ENCODE measurements around the gene KRT36.

KRT36 gene

GRCh38 chr17:41476866-41477815 lies 12.6 kb downstream of the KRT36 start:
- no peak overlapping the region for H3K27ac Mint-ChIP-seq (ENCODE audit: low read depth)
- no peak for ATAC-seq (replicated peaks; ENCODE audit: extremely low read depth, poor library complexity, severe bottlenecking)
- H3K9me3 Mint-ChIP-seq = no peaks in the 10 kb centered on the region
- H3K27me3 Mint-ChIP-seq = peaks cover 13% of the 10 kb centered on the region
- H3K4me1 Mint-ChIP-seq = no peaks in the 10 kb centered on the region
- H3K4me3 Mint-ChIP-seq = no peak overlapping the region
- H3K36me3 Mint-ChIP-seq (ENCODE audit: insufficient read depth) = no peaks in the 10 kb centered on the region
- no peak for DNase-seq (ENCODE audit: low spot score in 2 of 2)

DNA sequence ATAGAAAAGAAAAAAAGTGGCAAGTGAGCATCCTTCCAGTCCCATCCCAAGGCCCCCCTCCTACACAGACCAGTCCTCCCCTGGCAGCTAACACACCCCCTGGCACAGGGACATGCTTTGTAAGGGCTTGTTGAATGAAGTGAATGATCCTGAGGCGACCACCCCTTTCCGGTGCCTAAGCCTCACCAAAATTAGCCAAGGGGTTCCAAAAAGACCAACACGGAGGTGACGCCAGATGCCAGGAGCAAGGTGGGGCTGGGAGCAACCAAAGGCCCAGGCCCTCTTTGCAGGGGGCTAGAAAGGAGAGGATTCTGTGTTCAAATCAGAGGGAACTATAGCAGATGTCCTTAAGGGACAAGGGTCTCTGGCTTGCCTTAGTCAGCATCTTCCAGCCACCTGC lies 14.3 kb downstream of the KRT36 start:
- no peaks in the 10 kb centered on the region for H3K36me3 Mint-ChIP-seq (ENCODE audit: insufficient read depth)
- peaks cover 13% of the 10 kb centered on the region for H3K27me3 Mint-ChIP-seq
- no peak for ATAC-seq (replicated peaks; ENCODE audit: extremely low read depth, poor library complexity, severe bottlenecking)

DNA sequence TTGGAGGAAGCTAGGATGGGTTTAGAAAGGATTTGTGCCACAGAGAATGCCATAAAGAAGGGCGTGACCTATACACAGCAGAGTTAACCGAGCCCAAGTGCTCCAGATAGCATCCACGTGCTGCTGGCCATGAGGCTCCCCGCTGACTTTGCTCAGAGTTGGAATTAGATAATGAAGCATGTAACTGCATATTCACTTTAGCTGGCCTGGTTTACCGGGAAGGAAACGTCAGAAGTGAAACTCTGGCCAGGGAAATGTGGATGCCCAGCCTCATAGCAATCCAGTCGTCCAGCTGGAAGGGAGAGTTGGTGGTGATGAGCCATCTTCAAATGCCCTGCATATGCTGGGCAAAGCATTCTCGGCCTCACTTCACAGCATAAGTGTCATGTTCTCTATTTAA lies 14.8 kb downstream of the KRT36 start:
- DNase-seq (ENCODE audit: low spot score in 2 of 2) = no peak
- Mint-ChIP-seq H3K27me3 (peaks cover 13% of the 10 kb centered on the region), H3K27ac (ENCODE audit: low read depth) (no peak overlapping the region)

More for the DNA sequence above, 14.3 kb downstream of the KRT36 start:
- DNase-seq (ENCODE audit: low spot score in 2 of 2) = no peak
- H3K4me1 Mint-ChIP-seq = no peaks in the 10 kb centered on the region
- no peak overlapping the region for H3K27ac Mint-ChIP-seq (ENCODE audit: low read depth)
- no peak overlapping the region for H3K4me3 Mint-ChIP-seq
- H3K9me3 Mint-ChIP-seq = no peaks in the 10 kb centered on the region

DNA sequence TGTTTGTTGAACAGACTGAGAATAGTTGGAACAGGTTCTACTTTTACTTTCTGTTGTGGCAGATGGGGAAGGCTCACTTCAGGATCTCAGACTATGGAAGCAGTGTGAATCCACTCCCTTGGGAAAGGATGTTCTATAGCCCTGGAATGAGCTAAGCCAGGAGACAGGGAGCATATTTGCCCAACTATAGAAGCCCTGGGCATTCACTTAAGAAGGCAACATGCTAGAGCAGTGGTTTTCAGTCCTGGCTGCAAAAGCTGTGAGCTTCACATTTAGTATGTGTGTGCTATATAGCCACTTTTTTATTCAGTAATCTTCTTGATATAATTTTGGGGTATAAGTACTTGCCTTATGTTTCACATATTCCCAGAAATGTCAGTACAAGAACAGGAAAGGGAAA lies 21.4 kb downstream of the KRT36 start:
- Mint-ChIP-seq H3K36me3 (ENCODE audit: insufficient read depth) (no peaks in the 10 kb centered on the region), H3K4me3 (no peak overlapping the region), H3K9me3 (no peaks in the 10 kb centered on the region), H3K27me3 (peaks cover 31% of the 10 kb centered on the region), H3K4me1 (no peaks in the 10 kb centered on the region), H3K27ac (ENCODE audit: low read depth) (no peak overlapping the region)
- DNase-seq (ENCODE audit: low spot score in 2 of 2) = no peak
- no peak for ATAC-seq (replicated peaks; ENCODE audit: extremely low read depth, poor library complexity, severe bottlenecking)

More for the DNA sequence above, 14.8 kb downstream of the KRT36 start:
- Mint-ChIP-seq H3K4me3 (no peak overlapping the region), H3K36me3 (ENCODE audit: insufficient read depth) (no peaks in the 10 kb centered on the region), H3K4me1 (no peaks in the 10 kb centered on the region), H3K9me3 (no peaks in the 10 kb centered on the region)
- ATAC-seq (replicated peaks; ENCODE audit: extremely low read depth, poor library complexity, severe bottlenecking) = no peak

- DNase-seq (ENCODE audit: low spot score in 2 of 2) (no peak), ATAC-seq (replicated peaks; ENCODE audit: extremely low read depth, poor library complexity, severe bottlenecking) (no peak)
- Mint-ChIP-seq H3K36me3 (ENCODE audit: insufficient read depth) (peaks cover 2% of the 10 kb centered on the region), H3K9me3 (no peaks in the 10 kb centered on the region), H3K4me1 (no peaks in the 10 kb centered on the region), H3K27ac (ENCODE audit: low read depth) (no peak overlapping the region), H3K4me3 (no peak overlapping the region), H3K27me3 (peaks cover 23% of the 10 kb centered on the region)
Measured at GRCh38 chr17:41467561-41467960, 22.1 kb downstream of the KRT36 start.

GRCh38 chr17:41466988-41467387 lies 22.7 kb downstream of the KRT36 start, which contains the start of gene KRT32:
Gene KRT32, minus strand, starts transcription at chr17:41467386. Its CDS starts 61 bp downstream, at chr17:41467325.
- DNase-seq (ENCODE audit: low spot score in 2 of 2) = no peak
- H3K27me3 Mint-ChIP-seq = peaks cover 22% of the 10 kb centered on the region
- H3K4me3 Mint-ChIP-seq = no peak within 1 kb of the TSS
- H3K4me1 Mint-ChIP-seq = no peaks in the 10 kb centered on the region
- H3K9me3 Mint-ChIP-seq = no peaks in the 10 kb centered on the region
- ATAC-seq (replicated peaks; ENCODE audit: extremely low read depth, poor library complexity, severe bottlenecking) = no peak
- no peak within 1 kb of the TSS for H3K27ac Mint-ChIP-seq (ENCODE audit: low read depth)
- peaks cover 2% of the 10 kb centered on the region for H3K36me3 Mint-ChIP-seq (ENCODE audit: insufficient read depth)

GRCh38 chr17:41464682-41465081 lies 25.0 kb downstream of the KRT36 start:
- ATAC-seq (replicated peaks; ENCODE audit: extremely low read depth, poor library complexity, severe bottlenecking) (no peak), DNase-seq (ENCODE audit: low spot score in 2 of 2) (no peak)
- Mint-ChIP-seq H3K27me3 (peaks cover 22% of the 10 kb centered on the region), H3K27ac (ENCODE audit: low read depth) (no peak overlapping the region), H3K36me3 (ENCODE audit: insufficient read depth) (peaks cover 2% of the 10 kb centered on the region), H3K4me1 (no peaks in the 10 kb centered on the region), H3K4me3 (no peak overlapping the region), H3K9me3 (no peaks in the 10 kb centered on the region)

DNA sequence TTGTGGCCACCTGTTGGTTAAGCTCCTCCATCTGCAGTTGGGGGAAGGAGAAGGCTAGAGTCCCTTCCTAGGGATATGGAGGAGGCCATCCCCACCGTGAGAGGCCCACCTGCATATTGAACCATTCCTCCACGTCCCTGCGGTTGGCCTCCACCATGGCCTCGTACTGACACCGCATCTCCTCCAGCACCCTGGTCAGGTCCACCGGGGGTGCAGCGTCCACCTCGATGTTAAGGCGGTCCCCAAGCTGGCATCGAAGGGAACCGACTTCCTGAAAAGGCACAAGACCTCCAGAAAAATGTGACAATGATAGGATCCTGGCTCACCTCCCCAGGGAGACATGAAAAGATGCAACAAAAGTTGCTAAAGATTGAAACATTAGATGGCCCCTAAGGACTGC lies 25.5 kb downstream of the KRT36 start:
- Mint-ChIP-seq H3K36me3 (ENCODE audit: insufficient read depth) (peaks cover 2% of the 10 kb centered on the region), H3K4me3 (no peak overlapping the region)

DNA sequence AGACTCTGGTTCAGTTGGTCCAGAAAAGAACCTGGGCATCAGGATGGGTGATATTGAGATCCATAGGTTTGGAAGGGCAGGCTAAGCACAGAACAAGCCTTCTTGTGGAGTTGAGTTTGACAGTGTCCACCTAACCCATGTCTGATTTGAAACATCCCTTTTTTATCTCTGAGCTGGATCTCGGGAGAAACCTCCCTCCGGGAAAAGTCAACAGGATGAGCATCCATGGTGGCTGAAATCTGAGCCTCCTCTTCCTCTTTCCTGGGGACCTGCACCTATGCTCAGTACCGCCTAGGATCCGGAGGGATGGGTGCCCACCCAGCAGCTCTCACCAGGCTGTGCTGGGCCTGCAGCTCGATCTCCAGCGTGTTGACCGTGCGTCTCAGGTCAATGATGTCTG lies 26.0 kb downstream of the KRT36 start:
- Mint-ChIP-seq H3K4me1 (no peaks in the 10 kb centered on the region), H3K4me3 (no peak overlapping the region), H3K9me3 (no peaks in the 10 kb centered on the region), H3K36me3 (ENCODE audit: insufficient read depth) (peaks cover 2% of the 10 kb centered on the region), H3K27me3 (peaks cover 22% of the 10 kb centered on the region), H3K27ac (ENCODE audit: low read depth) (no peak overlapping the region)
- no peak for ATAC-seq (replicated peaks; ENCODE audit: extremely low read depth, poor library complexity, severe bottlenecking)
- DNase-seq (ENCODE audit: low spot score in 2 of 2) = no peak

More for the DNA sequence above, 25.5 kb downstream of the KRT36 start:
- Mint-ChIP-seq H3K27me3 (peaks cover 22% of the 10 kb centered on the region), H3K9me3 (no peaks in the 10 kb centered on the region), H3K27ac (ENCODE audit: low read depth) (no peak overlapping the region), H3K4me1 (no peaks in the 10 kb centered on the region)
- DNase-seq (ENCODE audit: low spot score in 2 of 2) (no peak), ATAC-seq (replicated peaks; ENCODE audit: extremely low read depth, poor library complexity, severe bottlenecking) (no peak)

GRCh38 chr17:41462705-41463104 lies 27.0 kb downstream of the KRT36 start:
- Mint-ChIP-seq H3K9me3 (no peaks in the 10 kb centered on the region), H3K4me3 (no peak overlapping the region), H3K27me3 (peaks cover 22% of the 10 kb centered on the region), H3K36me3 (ENCODE audit: insufficient read depth) (peaks cover 2% of the 10 kb centered on the region), H3K4me1 (no peaks in the 10 kb centered on the region), H3K27ac (ENCODE audit: low read depth) (no peak overlapping the region)
- no peak for ATAC-seq (replicated peaks; ENCODE audit: extremely low read depth, poor library complexity, severe bottlenecking)
- DNase-seq (ENCODE audit: low spot score in 2 of 2) = no peak

DNA sequence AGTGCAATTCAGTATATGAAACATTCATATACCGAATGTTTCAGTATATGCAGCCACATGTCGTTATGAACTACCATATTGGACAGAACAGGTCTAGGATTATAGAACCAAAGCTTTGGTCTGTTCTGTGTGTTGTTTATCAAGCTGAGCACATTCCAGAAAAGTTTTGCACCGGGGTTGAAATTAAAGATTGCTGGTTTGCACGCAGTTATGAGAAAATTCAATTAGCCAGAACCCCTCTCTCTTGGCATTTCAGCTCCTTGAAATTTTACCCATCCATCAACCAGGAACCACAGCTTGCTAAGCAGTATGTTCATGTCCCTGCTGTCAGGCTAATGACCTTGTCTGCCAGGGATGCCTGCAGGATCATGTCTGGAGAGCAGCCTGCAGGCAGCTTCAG lies 32.0 kb downstream of the KRT36 start:
- ATAC-seq (replicated peaks; ENCODE audit: extremely low read depth, poor library complexity, severe bottlenecking) (no peak), DNase-seq (ENCODE audit: low spot score in 2 of 2) (no peak)
- Mint-ChIP-seq H3K4me3 (no peak overlapping the region), H3K4me1 (no peaks in the 10 kb centered on the region), H3K36me3 (ENCODE audit: insufficient read depth) (peaks cover under 1% of the 10 kb centered on the region), H3K9me3 (no peaks in the 10 kb centered on the region), H3K27me3 (peaks cover 8% of the 10 kb centered on the region), H3K27ac (ENCODE audit: low read depth) (no peak overlapping the region)

DNA sequence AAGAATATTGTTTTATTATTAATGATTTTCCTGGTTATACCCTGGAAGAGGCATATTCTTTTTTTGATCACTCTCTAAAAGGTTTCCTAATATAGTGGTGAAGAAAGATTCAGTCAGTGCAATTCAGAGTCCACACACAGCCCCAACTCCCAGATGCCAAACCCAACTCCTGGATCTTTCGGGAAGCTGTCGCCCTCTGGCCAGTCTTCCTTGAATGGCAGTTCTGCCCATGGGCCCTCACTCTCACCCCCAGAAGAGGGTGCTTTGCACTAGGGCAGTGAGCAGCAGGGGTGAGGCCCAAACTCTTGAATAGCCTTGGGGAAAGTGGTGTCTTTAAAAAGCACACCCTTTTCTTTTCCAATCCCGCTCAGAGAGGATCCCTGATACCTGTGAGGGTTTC lies 33.5 kb downstream of the KRT36 start:
- Mint-ChIP-seq H3K27me3 (peaks cover 17% of the 10 kb centered on the region), H3K36me3 (ENCODE audit: insufficient read depth) (no peaks in the 10 kb centered on the region), H3K4me3 (no peak overlapping the region), H3K4me1 (no peaks in the 10 kb centered on the region), H3K9me3 (no peaks in the 10 kb centered on the region), H3K27ac (ENCODE audit: low read depth) (no peak overlapping the region)
- DNase-seq (ENCODE audit: low spot score in 2 of 2) (no peak), ATAC-seq (replicated peaks; ENCODE audit: extremely low read depth, poor library complexity, severe bottlenecking) (no peak)

DNA sequence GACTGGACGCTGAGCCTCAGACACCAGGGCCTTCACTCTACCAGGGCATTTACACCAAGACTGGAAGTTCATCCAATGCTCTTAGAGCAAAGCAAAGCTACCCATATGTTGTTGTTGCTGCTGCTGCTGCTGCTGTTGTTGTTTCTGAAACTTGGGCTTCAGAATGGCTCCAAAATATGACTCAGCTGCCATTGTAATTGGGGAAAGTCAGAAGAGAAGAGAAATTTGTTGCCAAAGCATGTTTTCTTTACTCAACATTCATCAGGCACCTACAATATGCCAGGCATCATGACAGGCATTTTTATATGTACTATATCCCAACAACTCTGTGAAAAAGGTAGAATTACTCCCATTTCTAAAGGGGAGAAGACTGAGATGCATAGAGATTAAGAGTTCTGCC lies 34.5 kb downstream of the KRT36 start:
- ATAC-seq (replicated peaks; ENCODE audit: extremely low read depth, poor library complexity, severe bottlenecking) = no peak
- DNase-seq (ENCODE audit: low spot score in 2 of 2) = no peak

More for the DNA sequence above, 34.5 kb downstream of the KRT36 start:
- no peak overlapping the region for H3K27ac Mint-ChIP-seq (ENCODE audit: low read depth)
- H3K36me3 Mint-ChIP-seq (ENCODE audit: insufficient read depth) = no peaks in the 10 kb centered on the region
- peaks cover 4% of the 10 kb centered on the region for H3K4me1 Mint-ChIP-seq
- H3K27me3 Mint-ChIP-seq = peaks cover 26% of the 10 kb centered on the region
- no peaks in the 10 kb centered on the region for H3K9me3 Mint-ChIP-seq
- H3K4me3 Mint-ChIP-seq = no peak overlapping the region

Data from central memory CD8-positive, alpha-beta T cell (primary cell).